HepG2 (cell line): ENCODE measurements around the gene UBAC1.

Experiments
- ARID3A ChIP-seq: IDR thresholded peaks from 2 replicates; pipeline ENCODE4 v1.6.1; 2012; ENCODE audit warnings: low read depth, low read length, improper control_type of control experiment
- ASH2L ChIP-seq: fragments of 300-600, 200-600 bp; sonication (generic); IDR thresholded peaks from 2 replicates; pipeline ENCODE4 v1.7.0; 2017; ENCODE audit warnings: low read depth, mild to moderate bottlenecking, moderate library complexity, mixed read lengths, low read length; ENCODE audit not compliant: insufficient read length
- ATF3 ChIP-seq: sonication (generic); formaldehyde crosslinking; IDR thresholded peaks from 2 replicates; pipeline ENCODE4 v1.4.0; 2020; ENCODE audit warnings: missing genetic modification reagents
- HNRNPK ChIP-seq: fragments of 200-400 bp; formaldehyde crosslinking; IDR thresholded peaks from 2 replicates; pipeline ENCODE4 v1.6.1; 2018; ENCODE audit warnings: low read length, low read depth, moderate library complexity, mild to moderate bottlenecking; ENCODE audit not compliant: poor library complexity, severe bottlenecking
- NR1H2 ChIP-seq: sonication (generic); formaldehyde crosslinking; IDR thresholded peaks from 2 replicates; pipeline ENCODE4 v1.8.1; 2022; ENCODE audit warnings: low read depth, missing genetic modification reagents, borderline replicate concordance
- REST ChIP-seq, 2 experiments: IDR thresholded peaks; 2 replicates each; pipeline ENCODE4 v1.6.1; 2011 to 2012; ENCODE audit warnings: low read length in 2 of 2, borderline replicate concordance in 1 of 2, low read depth in 1 of 2, mild to moderate bottlenecking in 1 of 2, moderate library complexity in 1 of 2
- RXRA ChIP-seq: sonication (generic); formaldehyde crosslinking; IDR thresholded peaks from 2 replicates; pipeline ENCODE4 v1.5.1; 2020; ENCODE audit warnings: missing genetic modification reagents
- THAP7 ChIP-seq: sonication (generic); formaldehyde crosslinking; IDR thresholded peaks from 2 replicates; pipeline ENCODE4 v1.8.1; 2023; ENCODE audit warnings: mild to moderate bottlenecking, missing genetic modification reagents
- ZNF260 ChIP-seq: sonication (generic); formaldehyde crosslinking; IDR thresholded peaks from 2 replicates; pipeline ENCODE4 v1.4.0; 2020; ENCODE audit warnings: missing genetic modification reagents, low read depth, mild to moderate bottlenecking, borderline replicate concordance
- ZNF263 ChIP-seq: sonication (generic); formaldehyde crosslinking; IDR thresholded peaks from 2 replicates; pipeline ENCODE4 v1.4.0; 2020; ENCODE audit warnings: missing genetic modification reagents

GRCh38 chr9:135970128-135970815 lies 9.1 kb upstream of the UBAC1 start:
- TF ChIP-seq NR1H2 (CRISPR knock-in tag) (no peak), ZNF260 (CRISPR knock-in tag) (no peak), ZNF263 (CRISPR knock-in tag) (no peak), HNRNPK (no peak), ASH2L (no peak), REST (IDR thresholded peaks at IDR 0.05; ENCODE audit: borderline replicate concordance in 1 of 2, low read depth in 1 of 2, low read length in 2 of 2) (no peak), RXRA (CRISPR knock-in tag) (no peak), THAP7 (no peak), ATF3 (no peak), ARID3A (no peak)
